ENCODE measurements around the gene SYT2.
"Not testable (repeated sequence)": the region's sequence is repeated elsewhere in the genome, so short reads cannot be mapped to it uniquely, and the experiment has no call there.

Gene SYT2

DNA sequence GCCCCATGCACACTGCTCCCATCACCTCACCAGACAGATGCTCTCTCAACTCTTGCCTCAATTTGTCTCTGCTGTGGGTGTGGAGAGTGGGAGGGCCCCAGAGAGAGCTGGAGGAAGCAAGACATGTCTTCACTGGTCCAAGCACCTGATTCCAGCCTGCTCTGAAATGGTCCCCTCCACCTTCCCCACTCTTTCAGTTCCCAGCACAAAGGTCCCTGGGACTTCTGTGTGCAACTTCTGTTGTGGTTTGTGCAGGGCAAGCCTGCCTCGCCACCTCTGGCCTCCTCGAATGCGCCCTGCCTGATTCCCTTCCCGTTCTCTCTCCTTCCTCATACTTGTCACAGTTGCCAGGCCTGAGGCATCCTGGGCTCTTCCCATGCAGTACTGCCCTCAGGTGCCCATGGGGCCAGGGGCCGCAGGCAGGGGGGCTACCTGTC lies 119.3 kb downstream of the SYT2 start:
- no peak for DNase-seq (ENCODE audit: low read depth)

- DNase-seq (ENCODE audit: low read depth), result no peak
Measured at GRCh38 chr1:202590126-202590525, 120.1 kb downstream of the SYT2 start.

DNA sequence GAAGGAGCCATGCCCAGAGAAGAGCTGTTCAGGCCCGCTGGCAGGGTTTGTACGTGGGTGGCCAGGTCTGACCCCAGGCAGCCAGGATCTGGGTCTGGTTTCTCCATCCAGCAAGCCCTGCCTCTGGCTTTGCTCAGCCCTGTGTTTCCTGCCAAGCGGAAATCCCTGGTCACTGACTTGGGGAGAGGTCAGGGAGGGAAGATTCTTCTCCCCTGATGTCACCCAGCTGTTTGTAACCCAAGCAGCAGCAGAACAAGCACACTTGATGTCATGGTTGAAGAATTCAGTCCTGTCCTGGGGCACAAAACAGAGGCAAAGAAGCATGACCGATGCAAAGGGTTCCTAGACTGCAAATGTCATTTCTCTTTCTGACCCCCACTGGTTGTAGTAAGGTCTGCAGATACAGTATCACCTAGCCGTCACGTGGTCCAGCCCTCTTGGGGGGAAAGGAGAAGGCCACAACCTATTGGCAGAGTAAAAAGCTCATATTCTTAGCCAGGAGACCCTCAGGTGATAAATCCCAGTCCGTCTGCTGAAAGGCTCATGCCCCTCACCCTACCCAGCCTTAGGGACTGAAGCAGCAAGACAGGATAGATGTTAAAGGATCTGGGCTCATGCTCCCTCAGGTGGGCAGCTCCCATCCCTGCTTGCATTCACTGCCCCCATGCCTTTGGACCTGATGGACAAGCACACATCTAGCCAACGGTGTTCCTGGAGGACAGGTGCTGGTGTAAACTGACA lies 120.9 kb downstream of the SYT2 start:
- no peak for DNase-seq (ENCODE audit: low read depth)

GRCh38 chr1:202588503-202589189 lies 121.6 kb downstream of the SYT2 start:
- no peak for DNase-seq (ENCODE audit: low read depth)

GRCh38 chr1:202587859-202588485 lies 122.3 kb downstream of the SYT2 start:
- DNase-seq (ENCODE audit: low read depth), result no peak

GRCh38 chr1:202586871-202587270 lies 123.4 kb downstream of the SYT2 start:
- DNase-seq (ENCODE audit: low read depth), result no peak

GRCh38 chr1:202586018-202586821 lies 124.0 kb downstream of the SYT2 start:
- no peak for DNase-seq (ENCODE audit: low read depth)

DNA sequence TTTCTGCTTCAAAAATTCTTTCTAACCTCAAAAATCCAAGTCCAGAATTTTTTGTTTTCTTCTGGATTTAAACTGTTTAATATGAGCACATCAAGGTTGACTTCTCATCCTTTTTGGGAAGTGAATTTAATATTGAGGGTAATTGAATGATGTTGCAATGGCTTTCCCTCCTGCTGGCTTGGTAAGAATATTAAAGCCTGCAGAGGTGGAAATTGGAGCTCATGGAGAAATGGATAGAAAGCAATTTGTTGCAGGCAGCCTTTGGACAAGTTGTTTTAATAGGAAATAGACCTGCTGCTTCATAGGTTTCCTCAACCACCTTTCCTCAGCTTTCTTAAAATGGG lies 124.7 kb downstream of the SYT2 start:
- DNase-seq (ENCODE audit: low read depth), result no peak

GRCh38 chr1:202584707-202585589 lies 125.3 kb downstream of the SYT2 start:
- DNase-seq (ENCODE audit: low read depth), result no peak

DNA sequence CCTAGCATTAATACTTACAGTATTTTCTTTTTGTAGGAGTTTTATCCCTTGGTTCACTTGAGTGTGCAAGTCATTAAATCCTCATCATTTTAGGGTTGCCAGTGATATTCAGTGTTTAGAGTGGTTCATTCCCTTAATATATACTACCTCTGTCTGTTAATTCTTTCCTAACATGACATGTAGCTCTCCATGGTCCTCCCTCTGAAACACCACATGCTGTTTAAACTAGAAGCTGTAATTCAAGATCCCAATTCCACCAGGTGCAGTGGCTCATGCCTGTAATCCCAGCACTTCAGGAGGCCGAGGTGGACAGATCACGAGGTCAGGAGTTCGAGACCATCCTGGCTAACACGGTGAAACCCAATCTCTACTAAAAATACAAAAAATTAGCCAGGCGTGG lies 127.9 kb downstream of the SYT2 start:
- DNase-seq (ENCODE audit: low read depth), result not testable (repeated sequence)

DNA sequence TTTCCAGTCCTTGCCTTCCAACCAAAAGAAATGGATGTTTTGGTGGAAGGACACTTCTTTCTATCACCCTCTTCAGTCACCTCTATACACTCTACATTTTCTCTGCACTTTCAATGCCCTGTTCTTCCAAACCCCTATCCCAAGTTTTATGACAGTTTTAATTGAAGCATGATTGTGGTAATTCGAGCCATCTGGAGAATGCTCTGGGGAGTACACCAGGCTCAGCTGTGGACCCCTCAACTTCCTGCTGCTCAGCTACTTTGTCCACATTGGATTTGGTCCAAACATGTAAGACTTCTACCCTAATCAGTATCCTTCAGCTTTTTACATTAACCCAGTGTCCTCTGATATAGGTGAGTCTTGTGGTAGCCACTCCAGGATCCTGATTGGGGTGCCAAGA lies 129.6 kb downstream of the SYT2 start:
- no peak for DNase-seq (ENCODE audit: low read depth)

- no peak for DNase-seq (ENCODE audit: low read depth)
Measured at GRCh38 chr1:202579806-202580205, 130.4 kb downstream of the SYT2 start.

DNA sequence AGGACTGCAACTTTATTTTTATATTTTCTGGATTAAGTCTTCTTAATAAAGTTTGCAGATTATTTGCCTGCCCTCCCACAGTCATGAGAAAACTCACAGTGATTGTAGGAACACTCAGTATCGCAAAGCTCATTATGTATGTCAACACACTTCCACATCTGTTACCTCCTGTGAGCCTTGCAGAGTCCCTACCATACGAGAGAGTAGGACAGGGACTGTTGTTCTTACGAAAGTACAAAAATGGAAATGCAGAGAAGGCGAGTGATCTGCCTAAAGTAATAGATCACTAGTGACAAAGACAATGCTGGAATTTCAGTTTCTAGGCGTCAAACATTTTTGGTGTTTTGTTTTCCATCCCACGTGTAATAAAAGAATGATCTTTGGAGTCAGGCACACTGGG lies 131.7 kb downstream of the SYT2 start:
- no peak for DNase-seq (ENCODE audit: low read depth)

- no peak for DNase-seq (ENCODE audit: low read depth)
Measured at GRCh38 chr1:202578001-202578504, 132.2 kb downstream of the SYT2 start.

DNA sequence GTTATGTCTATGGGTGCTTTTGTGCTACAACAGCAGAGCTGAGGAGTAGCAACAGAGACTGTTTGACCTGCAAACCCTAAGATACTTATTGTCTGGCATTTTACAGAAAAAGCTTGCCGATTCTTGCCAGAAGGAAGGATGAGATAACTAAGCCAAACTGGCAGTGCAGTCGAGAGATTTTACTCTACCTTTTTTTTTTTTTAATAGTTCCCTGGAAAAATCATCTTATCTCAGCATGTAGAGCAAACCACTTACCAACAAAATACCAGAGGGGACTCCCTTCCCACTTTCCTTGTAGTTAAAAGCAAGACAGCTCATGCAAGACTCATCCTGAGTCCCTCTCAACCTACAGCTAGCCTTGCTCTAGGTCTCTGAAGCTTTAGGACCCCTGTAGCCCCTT lies 132.9 kb downstream of the SYT2 start:
- DNase-seq (ENCODE audit: low read depth), result no peak

- no peak for DNase-seq (ENCODE audit: low read depth)
Measured at GRCh38 chr1:202576816-202577215, 133.4 kb downstream of the SYT2 start.

DNA sequence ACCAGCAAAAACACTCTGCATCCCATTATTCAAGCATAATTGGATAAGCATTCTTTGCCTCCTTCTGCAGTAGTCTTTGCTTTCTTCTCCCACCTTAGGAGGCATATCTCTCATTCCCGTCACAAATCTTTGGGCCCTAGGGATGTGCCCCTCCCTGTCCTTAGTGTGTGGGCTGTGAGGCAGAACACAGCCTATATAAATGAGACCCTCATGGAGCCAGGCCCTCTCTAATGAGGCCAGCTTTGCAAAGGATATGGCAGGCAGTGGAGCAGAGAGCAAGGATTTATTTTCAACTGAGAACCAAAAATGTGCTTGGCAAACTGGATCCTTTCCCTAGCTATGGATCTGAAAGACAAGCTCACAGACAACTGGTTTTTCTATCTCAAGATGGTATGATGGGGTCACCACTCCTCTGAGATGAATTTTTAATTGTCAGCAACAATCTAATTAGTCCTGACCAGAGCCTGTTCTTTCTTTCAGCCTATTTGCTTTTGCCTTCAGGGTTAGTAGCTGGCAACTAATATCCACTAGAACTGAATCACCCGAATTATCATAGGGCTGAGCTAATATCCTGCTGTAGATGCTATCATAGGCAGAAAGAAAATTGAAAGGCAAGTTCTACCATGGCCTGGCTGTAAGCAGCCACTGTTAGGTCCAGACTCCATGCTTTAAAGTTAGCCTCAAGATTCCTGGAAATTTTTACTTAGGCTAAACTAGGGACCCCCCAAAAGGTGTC lies 134.2 kb downstream of the SYT2 start:
- no peak for DNase-seq (ENCODE audit: low read depth)

DNA sequence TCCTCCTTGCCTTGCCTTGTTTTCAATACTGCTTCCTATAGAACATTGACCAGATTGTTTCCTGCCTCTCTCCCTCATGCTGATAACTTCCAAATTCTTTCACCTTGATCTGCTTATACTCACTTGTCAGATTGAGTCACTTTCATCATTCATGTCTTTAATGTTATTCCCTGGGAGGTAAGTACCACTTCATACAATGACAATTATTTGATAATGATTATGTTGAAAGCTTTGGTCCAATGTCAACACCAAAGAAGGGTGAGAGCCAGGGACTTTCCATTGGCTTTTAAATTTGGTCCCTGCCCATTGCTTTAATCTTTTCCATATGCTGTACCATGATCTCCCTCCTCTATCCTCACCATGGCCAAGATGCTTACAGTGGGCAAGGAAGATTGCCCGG lies 137.4 kb downstream of the SYT2 start:
- DNase-seq (ENCODE audit: low read depth), result no peak

DNA sequence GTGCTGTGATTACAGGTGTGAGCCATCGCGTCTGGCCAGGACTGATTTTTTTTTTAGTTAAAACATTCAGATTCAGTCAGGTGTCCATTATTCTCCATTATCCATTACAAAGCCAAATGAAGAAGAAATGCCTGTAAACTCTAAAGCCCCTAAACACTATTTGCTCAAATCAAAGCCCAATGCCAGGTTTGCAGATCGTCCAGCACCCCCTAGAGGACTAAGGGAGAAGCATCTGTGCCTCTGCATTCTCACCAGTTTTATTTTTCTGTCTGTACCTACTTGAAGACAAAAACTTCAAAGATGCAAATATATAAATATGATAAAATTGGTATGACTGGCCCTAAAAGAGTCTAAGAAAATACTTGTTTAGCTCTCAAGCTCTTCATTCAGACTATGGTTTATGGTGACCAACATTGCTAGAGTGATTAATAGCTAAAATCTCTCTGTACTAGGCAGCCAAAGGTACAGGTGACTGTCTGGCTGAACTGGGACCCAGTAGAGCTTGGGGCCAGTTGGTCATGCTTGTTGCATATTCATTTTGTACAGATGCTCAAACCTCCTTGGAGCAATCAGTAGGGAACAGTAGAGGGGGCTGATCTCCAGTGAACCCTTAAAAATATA lies 138.4 kb downstream of the SYT2 start:
- no peak for DNase-seq (ENCODE audit: low read depth)
